Peyer's patch (tissue), 4 donors: ENCODE results near the gene BEND4. TPM values are rescaled to one million over a fixed set of nuclear protein-coding genes. Genes with fewer than 3 reads are reported as not detected.

Experiments
- DNase-seq, 3 donors: peaks; one replicate each; pipeline ENCODE4 v3.0.0-alpha.2; 2017 to 2019
- H3K27ac ChIP-seq, 4 donors: fragments of 200-600 bp; sonication (generic); one replicate each; pipeline ENCODE4 v1.5.1; 2016 to 2019
- H3K27me3 ChIP-seq, 2 donors: fragments of 200-600 bp; sonication (generic); one replicate each; pipeline ENCODE4 v1.5.1; 2019
- H3K36me3 ChIP-seq, 3 donors: fragments of 200-600 bp; sonication (generic); one replicate each; pipeline ENCODE4 v1.5.1; 2016 to 2019
- H3K4me1 ChIP-seq, 4 donors: fragments of 200-600 bp; sonication (generic); one replicate each; pipeline ENCODE4 v1.5.1; 2016 to 2019
- H3K4me3 ChIP-seq, 4 donors: fragments of 200-600 bp; sonication (generic); 1 replicate in 3 of 4; 2 replicates in 1 of 4; pipeline ENCODE4 v1.5.1; 2016 to 2019; ENCODE audit warnings: mild to moderate bottlenecking in 1 of 4
- H3K9me3 ChIP-seq, 4 donors: fragments of 200-600 bp; sonication (generic); one replicate each; pipeline ENCODE4 v1.5.1; 2016 to 2019; ENCODE audit warnings: mild to moderate bottlenecking in 1 of 4
- CTCF ChIP-seq, 6 experiments: fragments of 450-650 bp in 4 of 6; fragments of 200-600 bp in 2 of 6; sonication (generic) in 1 of 6; IDR thresholded peaks; one replicate each; pipeline ENCODE4 v1.5.1; 2017 to 2019; ENCODE audit warnings: antibody characterized with exemption in 6 of 6, mild to moderate bottlenecking in 3 of 6, moderate library complexity in 1 of 6
- POLR2A ChIP-seq, 2 donors: fragments of 450-650 bp; IDR thresholded peaks; one replicate each; pipeline ENCODE4 v1.5.1; 2017; ENCODE audit warnings: antibody characterized with exemption in 2 of 2, mild to moderate bottlenecking in 2 of 2, moderate library complexity in 2 of 2
- total RNA-seq, 4 donors: library from RNA; depleted of rRNA; stranded (reverse); fragments of >200 nt; gene quantifications; one replicate each; pipeline ENCODE4 v1.1.0, GENCODE V29; 2016

BEND4 gene
- total RNA-seq, 4 donors from 2014 or later: 0.47 to 7.4 (median 1.3) TPM

- no peak overlapping the region for H3K4me3 ChIP-seq
- no peaks in the 10 kb centered on the region for H3K4me1 ChIP-seq
- TF ChIP-seq CTCF (IDR thresholded peaks at IDR 0.05) (no peak), POLR2A (IDR thresholded peaks at IDR 0.05) (no peak)
- H3K27ac ChIP-seq: no peak overlapping the region
- DNase-seq: no peak
- H3K36me3 ChIP-seq: no peaks in the 10 kb centered on the region
- no peaks in the 10 kb centered on the region for H3K27me3 ChIP-seq
- H3K9me3 ChIP-seq: no peaks in the 10 kb centered on the region
Observed at GRCh38 chr4:42144028-42144427, 8.4 kb downstream of the BEND4 start.

- TF ChIP-seq CTCF (IDR thresholded peaks at IDR 0.05) (no peak), POLR2A (IDR thresholded peaks at IDR 0.05) (no peak)
Observed at GRCh38 chr4:42142591-42142990, 9.9 kb downstream of the BEND4 start.

DNA sequence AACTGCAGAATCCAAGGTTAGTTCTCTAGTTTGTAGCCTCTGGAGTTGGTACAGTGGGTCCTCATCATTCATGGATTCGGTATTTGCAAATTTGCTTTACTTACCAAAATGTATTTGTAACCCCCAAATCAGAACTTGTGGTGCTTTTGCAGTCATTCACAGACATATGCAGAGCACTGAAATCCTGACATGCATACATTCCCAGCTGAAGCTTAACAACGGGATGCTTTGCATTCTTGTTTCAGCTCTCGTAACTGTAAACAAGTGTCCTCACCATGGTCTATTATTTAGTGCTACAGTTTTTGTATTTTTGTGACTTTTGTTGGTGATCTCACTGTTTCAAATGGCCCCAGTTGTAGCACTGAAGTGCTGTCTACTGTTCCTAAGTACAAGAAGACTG, 16.1 kb downstream of the BEND4 start:
- H3K36me3 ChIP-seq: no peaks in the 10 kb centered on the region
- TF ChIP-seq CTCF (IDR thresholded peaks at IDR 0.05): no peak
- TF ChIP-seq POLR2A (IDR thresholded peaks at IDR 0.05): no peak
- H3K27ac ChIP-seq: no peak overlapping the region

More at GRCh38 chr4:42142591-42142990, 9.9 kb downstream of the BEND4 start:
- no peaks in the 10 kb centered on the region for H3K4me1 ChIP-seq
- H3K36me3 ChIP-seq: no peaks in the 10 kb centered on the region
- no peaks in the 10 kb centered on the region for H3K9me3 ChIP-seq
- no peaks in the 10 kb centered on the region for H3K27me3 ChIP-seq
- no peak for DNase-seq
- H3K4me3 ChIP-seq: no peak overlapping the region
- H3K27ac ChIP-seq: no peak overlapping the region

GRCh38 chr4:42133006-42133405, 19.4 kb downstream of the BEND4 start:
- no peak for DNase-seq
- no peaks in the 10 kb centered on the region for H3K36me3 ChIP-seq
- no peak overlapping the region for H3K27ac ChIP-seq
- no peak for TF ChIP-seq CTCF (IDR thresholded peaks at IDR 0.05)
- TF ChIP-seq POLR2A (IDR thresholded peaks at IDR 0.05): no peak
- no peaks in the 10 kb centered on the region for H3K9me3 ChIP-seq
- no peaks in the 10 kb centered on the region for H3K4me1 ChIP-seq
- no peak overlapping the region for H3K4me3 ChIP-seq
- H3K27me3 ChIP-seq: no peaks in the 10 kb centered on the region

More for the DNA sequence above, 16.1 kb downstream of the BEND4 start:
- Histone ChIP-seq H3K4me1 (no peaks in the 10 kb centered on the region), H3K9me3 (no peaks in the 10 kb centered on the region), H3K4me3 (no peak overlapping the region), H3K27me3 (no peaks in the 10 kb centered on the region)
- no peak for DNase-seq

GRCh38 chr4:42132099-42132498, 20.4 kb downstream of the BEND4 start:
- DNase-seq: no peak
- Histone ChIP-seq H3K27ac (no peak overlapping the region), H3K36me3 (no peaks in the 10 kb centered on the region), H3K27me3 (no peaks in the 10 kb centered on the region), H3K4me1 (no peaks in the 10 kb centered on the region), H3K4me3 (no peak overlapping the region), H3K9me3 (no peaks in the 10 kb centered on the region)
- no peak for TF ChIP-seq POLR2A (IDR thresholded peaks at IDR 0.05)
- no peak for TF ChIP-seq CTCF (IDR thresholded peaks at IDR 0.05)

GRCh38 chr4:42123071-42123644, 29.3 kb downstream of the BEND4 start:
- H3K27ac ChIP-seq: no peak overlapping the region
- no peaks in the 10 kb centered on the region for H3K36me3 ChIP-seq
- no peak for DNase-seq
- no peaks in the 10 kb centered on the region for H3K27me3 ChIP-seq
- H3K4me1 ChIP-seq: no peaks in the 10 kb centered on the region
- no peak for TF ChIP-seq CTCF (IDR thresholded peaks at IDR 0.05)
- no peak for TF ChIP-seq POLR2A (IDR thresholded peaks at IDR 0.05)
- H3K4me3 ChIP-seq: no peak overlapping the region
- H3K9me3 ChIP-seq: no peaks in the 10 kb centered on the region
